ENCODE data around the gene PRMT2. TPM values are rescaled to one million over a fixed set of nuclear protein-coding genes. Genes with fewer than 3 reads are reported as not detected.

The PRMT2 gene
- total and polyA plus RNA-seq, 4 experiments from 2014 or later: 175 to 348 (median 198) TPM

- Histone ChIP-seq H3K9me3 (ENCODE audit: control insufficient read depth in 1 of 2, low read length in 2 of 2) (no peaks in the 10 kb centered on the region), H3K4me3 (ENCODE audit: low read length in 2 of 2) (no peak overlapping the region), H3K27me3 (ENCODE audit: insufficient read depth, low read length) (no peaks in the 10 kb centered on the region), H3K4me1 (ENCODE audit: insufficient read depth, low read length) (peaks cover 53% of the 10 kb centered on the region), H3K27ac (ENCODE audit: low read depth, low read length) (no peak overlapping the region), H3K36me3 (ENCODE audit: insufficient read depth, low read length) (peaks cover 35% of the 10 kb centered on the region)
- intact Hi-C loops (cut with micrococcal nuclease): no loop called here
- Mint-ChIP-seq H3K27me3 (no peaks in the 10 kb centered on the region), H3K36me3 (peaks cover 35 to 54% of the 10 kb centered on the region in 2 donors), H3K27ac (peak overlapping the region; percentile 1 to 90 (median 61)), H3K4me3 (peak overlapping the region; percentile 33 to 95 (median 77)), H3K9me3 (no peaks in the 10 kb centered on the region), H3K4me1 (peaks cover 32 to 62% (median 52%) of the 10 kb centered on the region in 4 donors)
- DNase-seq: peak in 4 of 5 donors; percentile 21 to 44 (median 40)
- ChIA-PET CTCF (ENCODE audit: partially characterized antibody) (interaction anchor here (0.6 to 2.4 kb wide), 7 partner anchors 80 to 140 kb away, joined by 3 to 9 read pairs (median 4); no protein-coding TSS in a partner anchor), POLR2A (ENCODE audit: partially characterized antibody) (interaction anchor here (0.8 to 1.4 kb wide), 4 partner anchors 80 to 122 kb away, joined by 4 to 7 read pairs (median 6); no protein-coding TSS in a partner anchor)
Observed at GRCh38 chr21:46639489-46640386, 4.3 kb downstream of the PRMT2 start.

- H3K4me1 ChIP-seq (ENCODE audit: insufficient read depth, low read length): peaks cover 46% of the 10 kb centered on the region
- H3K4me3 ChIP-seq (ENCODE audit: low read length in 2 of 2): no peak overlapping the region
- H3K27ac Mint-ChIP-seq: peak overlapping the region in 4 of 7 donors; percentile 42 to 82 (median 62)
- H3K9me3 Mint-ChIP-seq: no peaks in the 10 kb centered on the region
- peak overlapping the region in 3 of 8 donors; percentile 14 to 26 (median 22) for H3K4me3 Mint-ChIP-seq
- peaks cover 33 to 62% (median 53%) of the 10 kb centered on the region in 4 donors for H3K4me1 Mint-ChIP-seq
- DNase-seq: no peak
- H3K27me3 ChIP-seq (ENCODE audit: insufficient read depth, low read length): no peaks in the 10 kb centered on the region
- H3K9me3 ChIP-seq (ENCODE audit: control insufficient read depth in 1 of 2, low read length in 2 of 2): no peaks in the 10 kb centered on the region
- ChIA-PET POLR2A (ENCODE audit: partially characterized antibody) (interaction anchor here (1.1 kb wide), 1 partner anchor 92 kb away, joined by 3 read pairs; no protein-coding TSS in a partner anchor), CTCF (ENCODE audit: partially characterized antibody) (interaction anchor here (0.7 kb wide), 1 partner anchor 119 kb away, joined by 3 read pairs; no protein-coding TSS in a partner anchor)
- H3K27ac ChIP-seq (ENCODE audit: low read depth, low read length): no peak overlapping the region
- H3K36me3 Mint-ChIP-seq: peaks cover 50 to 65% of the 10 kb centered on the region in 2 donors
- H3K27me3 Mint-ChIP-seq: no peaks in the 10 kb centered on the region
- intact Hi-C loops (cut with micrococcal nuclease): no loop called here
- peaks cover 53% of the 10 kb centered on the region for H3K36me3 ChIP-seq (ENCODE audit: insufficient read depth, low read length)
Observed at GRCh38 chr21:46641656-46642055, 6.2 kb downstream of the PRMT2 start.

GRCh38 chr21:46643379-46644177 lies 8.1 kb downstream of the PRMT2 start:
- Histone ChIP-seq H3K27ac (ENCODE audit: low read depth, low read length) (no peak overlapping the region), H3K27me3 (ENCODE audit: insufficient read depth, low read length) (no peaks in the 10 kb centered on the region), H3K9me3 (ENCODE audit: control insufficient read depth in 1 of 2, low read length in 2 of 2) (no peaks in the 10 kb centered on the region), H3K4me3 (ENCODE audit: low read length in 2 of 2) (no peak overlapping the region), H3K4me1 (ENCODE audit: insufficient read depth, low read length) (peaks cover 29% of the 10 kb centered on the region), H3K36me3 (ENCODE audit: insufficient read depth, low read length) (peaks cover 59% of the 10 kb centered on the region)
- Mint-ChIP-seq H3K27me3 (no peaks in the 10 kb centered on the region), H3K27ac (peak overlapping the region in 2 of 7 donors; percentile 37 to 76), H3K4me1 (peaks cover 27 to 64% (median 42%) of the 10 kb centered on the region in 4 donors), H3K36me3 (peaks cover 62 to 70% of the 10 kb centered on the region in 2 donors), H3K4me3 (no peak overlapping the region), H3K9me3 (no peaks in the 10 kb centered on the region)
- ChIA-PET CTCF (ENCODE audit: partially characterized antibody) (interaction anchor here (0.9 kb wide), 1 partner anchor 112 kb away, joined by 3 read pairs; no protein-coding TSS in a partner anchor), POLR2A (ENCODE audit: partially characterized antibody) (interaction anchor here (0.5 to 1.9 kb wide), 8 partner anchors 8 to 501 kb away, joined by 3 to 7 read pairs (median 4); partner anchors contain the start of gene PRMT2)
- DNase-seq: no peak
- intact Hi-C loops (cut with micrococcal nuclease): no loop called here

GRCh38 chr21:46645840-46646239 lies 10.4 kb downstream of the PRMT2 start:
- Histone ChIP-seq H3K9me3 (ENCODE audit: control insufficient read depth in 1 of 2, low read length in 2 of 2) (no peaks in the 10 kb centered on the region), H3K4me3 (ENCODE audit: low read length in 2 of 2) (no peak overlapping the region), H3K36me3 (ENCODE audit: insufficient read depth, low read length) (peaks cover 82% of the 10 kb centered on the region), H3K27me3 (ENCODE audit: insufficient read depth, low read length) (no peaks in the 10 kb centered on the region), H3K27ac (ENCODE audit: low read depth, low read length) (no peak overlapping the region), H3K4me1 (ENCODE audit: insufficient read depth, low read length) (peaks cover 7% of the 10 kb centered on the region)
- ChIA-PET CTCF (ENCODE audit: partially characterized antibody) (no interaction called here), POLR2A (ENCODE audit: partially characterized antibody) (interaction anchor here (1.7 kb wide), 1 partner anchor 8 kb away, joined by 4 read pairs; no protein-coding TSS in a partner anchor)
- intact Hi-C loops (cut with micrococcal nuclease): no loop called here
- Mint-ChIP-seq H3K9me3 (no peaks in the 10 kb centered on the region), H3K4me3 (peak overlapping the region in 1 of 8 donors; percentile 7), H3K4me1 (peaks cover 20 to 61% (median 30%) of the 10 kb centered on the region in 4 donors), H3K27ac (no peak overlapping the region), H3K36me3 (peaks cover 71 to 78% of the 10 kb centered on the region in 2 donors), H3K27me3 (no peaks in the 10 kb centered on the region)
- DNase-seq: no peak

GRCh38 chr21:46646541-46647154 lies 11.2 kb downstream of the PRMT2 start:
- no peaks in the 10 kb centered on the region for H3K27me3 ChIP-seq (ENCODE audit: insufficient read depth, low read length)
- Mint-ChIP-seq H3K27me3 (no peaks in the 10 kb centered on the region), H3K9me3 (peaks cover 0 to 1% (median 0%) of the 10 kb centered on the region in 8 donors), H3K4me1 (peaks cover 15 to 61% (median 25%) of the 10 kb centered on the region in 4 donors), H3K36me3 (peaks cover 71 to 79% of the 10 kb centered on the region in 2 donors), H3K4me3 (peak overlapping the region in 1 of 8 donors; percentile 31), H3K27ac (peak overlapping the region in 3 of 7 donors; percentile 22 to 36 (median 35))
- peaks cover 83% of the 10 kb centered on the region for H3K36me3 ChIP-seq (ENCODE audit: insufficient read depth, low read length)
- ChIA-PET CTCF (ENCODE audit: partially characterized antibody) (interaction anchor here (0.9 kb wide), 1 partner anchor 10 kb away, joined by 3 read pairs; no protein-coding TSS in a partner anchor), POLR2A (ENCODE audit: partially characterized antibody) (interaction anchor here (1.7 kb wide), 1 partner anchor 9 kb away, joined by 4 read pairs; no protein-coding TSS in a partner anchor)
- intact Hi-C loops (cut with micrococcal nuclease): no loop called here
- no peaks in the 10 kb centered on the region for H3K9me3 ChIP-seq (ENCODE audit: control insufficient read depth in 1 of 2, low read length in 2 of 2)
- no peak overlapping the region for H3K4me3 ChIP-seq (ENCODE audit: low read length in 2 of 2)
- DNase-seq: no peak
- H3K27ac ChIP-seq (ENCODE audit: low read depth, low read length): no peak overlapping the region
- H3K4me1 ChIP-seq (ENCODE audit: insufficient read depth, low read length): peaks cover 7% of the 10 kb centered on the region

GRCh38 chr21:46648539-46648938 lies 13.1 kb downstream of the PRMT2 start:
- Histone ChIP-seq H3K4me1 (ENCODE audit: insufficient read depth, low read length) (peaks cover 7% of the 10 kb centered on the region), H3K27me3 (ENCODE audit: insufficient read depth, low read length) (no peaks in the 10 kb centered on the region), H3K27ac (ENCODE audit: low read depth, low read length) (no peak overlapping the region), H3K9me3 (ENCODE audit: control insufficient read depth in 1 of 2, low read length in 2 of 2) (no peaks in the 10 kb centered on the region), H3K36me3 (ENCODE audit: insufficient read depth, low read length) (peaks cover 90% of the 10 kb centered on the region), H3K4me3 (ENCODE audit: low read length in 2 of 2) (no peak overlapping the region)
- Mint-ChIP-seq H3K9me3 (peaks cover 0 to 10% (median 2%) of the 10 kb centered on the region in 8 donors), H3K4me3 (no peak overlapping the region), H3K27me3 (no peaks in the 10 kb centered on the region), H3K4me1 (peaks cover 15 to 60% (median 22%) of the 10 kb centered on the region in 4 donors), H3K27ac (peak overlapping the region in 1 of 7 donors; percentile 17), H3K36me3 (peaks cover 79 to 90% of the 10 kb centered on the region in 2 donors)
- no peak for DNase-seq
- intact Hi-C loops (cut with micrococcal nuclease): no loop called here
- POLR2A ChIA-PET (ENCODE audit: partially characterized antibody): no interaction called here
- CTCF ChIA-PET (ENCODE audit: partially characterized antibody): no interaction called here

Data from CD4-positive, alpha-beta memory T cell (primary cell).